KMS-11 (cell line): ENCODE measurements around the gene TSC1.
A peak's percentile ranks its signal among the peaks of the same experiment; 100 is the strongest.

ENCODE experiments used
- H2AFZ ChIP-seq: fragments of 200-600 bp; sonication (generic); 2 replicates; pipeline ENCODE4 v1.6.1; 2016; ENCODE audit warnings: antibody characterized with exemption, mixed run types, low read depth
- H3K27ac ChIP-seq: fragments of 200-600 bp; sonication (generic); 2 replicates; pipeline ENCODE4 v1.6.1; 2016; ENCODE audit warnings: mild to moderate bottlenecking, mixed run types
- H3K27me3 ChIP-seq: fragments of 200-600 bp; sonication (generic); 2 replicates; pipeline ENCODE4 v1.6.1; 2017; ENCODE audit warnings: mild to moderate bottlenecking, low read depth, mixed run types, moderate library complexity; ENCODE audit not compliant: insufficient read depth
- H3K36me3 ChIP-seq: fragments of 200-600 bp; sonication (generic); 2 replicates; pipeline ENCODE4 v1.6.1; 2017; ENCODE audit warnings: mild to moderate bottlenecking, mixed run types; ENCODE audit not compliant: insufficient read depth
- H3K4me1 ChIP-seq: fragments of 200-600 bp; sonication (generic); 2 replicates; pipeline ENCODE4 v1.6.1; 2016; ENCODE audit warnings: mild to moderate bottlenecking, low read depth, mixed run types; ENCODE audit not compliant: poor library complexity, severe bottlenecking
- H3K4me2 ChIP-seq: fragments of 200-600 bp; sonication (generic); 2 replicates; pipeline ENCODE4 v1.7.0; 2016; ENCODE audit warnings: mild to moderate bottlenecking, mixed run types
- H3K4me3 ChIP-seq: fragments of 200-600 bp; sonication (generic); IDR thresholded peaks from 2 replicates; pipeline ENCODE4 v1.6.1; 2017; ENCODE audit warnings: low read depth, low read length, mixed read lengths; ENCODE audit not compliant: insufficient read depth
- H3K79me2 ChIP-seq: fragments of 200-600 bp; sonication (generic); 2 replicates; pipeline ENCODE4 v1.6.1; 2016; ENCODE audit warnings: low read depth, mixed run types; ENCODE audit not compliant: insufficient read depth
- H3K9ac ChIP-seq: fragments of 200-600 bp; sonication (generic); 2 replicates; pipeline ENCODE4 v1.6.1; 2016; ENCODE audit warnings: mild to moderate bottlenecking, mixed run types
- H4K20me1 ChIP-seq: fragments of 200-600 bp; sonication (generic); 2 replicates; pipeline ENCODE4 v1.6.1; 2016; ENCODE audit warnings: mild to moderate bottlenecking, mixed run types; ENCODE audit not compliant: insufficient read depth
- TF ChIP-seq, protein P1 (sequence below): fragments of 200-600 bp; sonication (generic); conservative IDR thresholded peaks from 2 replicates; pipeline ENCODE4 v1.6.1; 2017; ENCODE audit warnings: low read depth, mild to moderate bottlenecking, antibody characterized with exemption, low read length, moderate library complexity, mixed read lengths

The TSC1 gene

DNA sequence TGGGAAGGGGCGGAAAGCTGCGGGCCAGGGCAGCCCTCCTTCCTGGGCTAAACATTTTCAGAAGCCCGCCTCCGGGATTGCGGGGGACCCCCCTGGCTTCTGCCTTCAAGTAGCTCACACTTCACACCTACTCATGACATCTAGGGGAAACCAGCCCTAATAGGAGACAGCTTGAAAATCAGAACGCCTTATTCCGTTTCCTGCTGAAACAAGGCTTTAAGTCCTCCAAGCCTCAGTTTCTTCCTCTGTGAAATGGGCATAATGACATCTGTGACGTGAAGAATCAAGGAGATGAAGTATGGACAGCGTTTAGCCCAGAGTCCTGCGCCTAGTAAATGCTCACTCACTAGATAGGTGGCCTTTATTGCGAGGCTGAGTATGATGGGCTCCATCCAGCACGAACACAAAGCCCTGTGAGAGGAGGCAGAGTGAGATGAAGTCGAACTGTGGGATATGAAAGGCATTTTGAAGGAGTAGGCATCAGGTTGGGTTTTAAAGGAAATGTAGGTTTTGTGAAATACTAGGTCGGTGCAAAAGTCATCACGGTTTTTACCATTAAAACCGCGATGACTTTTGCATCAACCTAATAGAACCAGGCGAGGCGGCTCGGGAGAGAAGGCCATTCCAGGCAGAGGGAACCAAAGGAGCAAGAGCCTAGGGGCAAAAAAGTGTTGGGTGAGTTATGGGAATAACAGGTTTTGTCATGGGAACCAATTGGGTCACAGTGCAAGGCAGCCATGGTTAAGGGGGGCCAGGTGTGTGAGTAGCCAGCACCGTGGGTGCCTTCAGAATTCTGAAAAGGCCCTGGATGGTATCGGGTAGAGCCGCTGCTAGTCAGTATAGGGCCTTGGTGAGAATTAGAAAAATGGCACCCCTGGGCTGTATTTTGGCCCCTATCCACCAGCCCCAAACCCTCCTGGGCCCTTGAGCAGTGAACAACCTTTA lies 1.0 kb upstream of the TSC1 start:
- H3K36me3 ChIP-seq, result no peaks in the 10 kb centered on the region
- TF ChIP-seq, protein P1, sequence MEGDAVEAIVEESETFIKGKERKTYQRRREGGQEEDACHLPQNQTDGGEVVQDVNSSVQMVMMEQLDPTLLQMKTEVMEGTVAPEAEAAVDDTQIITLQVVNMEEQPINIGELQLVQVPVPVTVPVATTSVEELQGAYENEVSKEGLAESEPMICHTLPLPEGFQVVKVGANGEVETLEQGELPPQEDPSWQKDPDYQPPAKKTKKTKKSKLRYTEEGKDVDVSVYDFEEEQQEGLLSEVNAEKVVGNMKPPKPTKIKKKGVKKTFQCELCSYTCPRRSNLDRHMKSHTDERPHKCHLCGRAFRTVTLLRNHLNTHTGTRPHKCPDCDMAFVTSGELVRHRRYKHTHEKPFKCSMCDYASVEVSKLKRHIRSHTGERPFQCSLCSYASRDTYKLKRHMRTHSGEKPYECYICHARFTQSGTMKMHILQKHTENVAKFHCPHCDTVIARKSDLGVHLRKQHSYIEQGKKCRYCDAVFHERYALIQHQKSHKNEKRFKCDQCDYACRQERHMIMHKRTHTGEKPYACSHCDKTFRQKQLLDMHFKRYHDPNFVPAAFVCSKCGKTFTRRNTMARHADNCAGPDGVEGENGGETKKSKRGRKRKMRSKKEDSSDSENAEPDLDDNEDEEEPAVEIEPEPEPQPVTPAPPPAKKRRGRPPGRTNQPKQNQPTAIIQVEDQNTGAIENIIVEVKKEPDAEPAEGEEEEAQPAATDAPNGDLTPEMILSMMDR, result no peak
- no peaks in the 10 kb centered on the region for H3K27me3 ChIP-seq
- peak overlapping the region; percentile 64 for H3K4me2 ChIP-seq
- H3K9ac ChIP-seq, result peak overlapping the region; percentile 89; the same call in 1 of the 2 replicates
- H4K20me1 ChIP-seq, result 0 out of 2 replicates have a peak, but pooled peaks cover 6% of the 10 kb centered on the region
- peak overlapping the region; percentile 83; the same call in 1 of the 2 replicates for H3K27ac ChIP-seq
- peaks cover 30% of the 10 kb centered on the region for H3K4me1 ChIP-seq
- no peak overlapping the region for H3K4me3 ChIP-seq
- peaks cover 38% of the 10 kb centered on the region for H3K79me2 ChIP-seq
- peak overlapping the region; percentile 85 for H2AFZ ChIP-seq

DNA sequence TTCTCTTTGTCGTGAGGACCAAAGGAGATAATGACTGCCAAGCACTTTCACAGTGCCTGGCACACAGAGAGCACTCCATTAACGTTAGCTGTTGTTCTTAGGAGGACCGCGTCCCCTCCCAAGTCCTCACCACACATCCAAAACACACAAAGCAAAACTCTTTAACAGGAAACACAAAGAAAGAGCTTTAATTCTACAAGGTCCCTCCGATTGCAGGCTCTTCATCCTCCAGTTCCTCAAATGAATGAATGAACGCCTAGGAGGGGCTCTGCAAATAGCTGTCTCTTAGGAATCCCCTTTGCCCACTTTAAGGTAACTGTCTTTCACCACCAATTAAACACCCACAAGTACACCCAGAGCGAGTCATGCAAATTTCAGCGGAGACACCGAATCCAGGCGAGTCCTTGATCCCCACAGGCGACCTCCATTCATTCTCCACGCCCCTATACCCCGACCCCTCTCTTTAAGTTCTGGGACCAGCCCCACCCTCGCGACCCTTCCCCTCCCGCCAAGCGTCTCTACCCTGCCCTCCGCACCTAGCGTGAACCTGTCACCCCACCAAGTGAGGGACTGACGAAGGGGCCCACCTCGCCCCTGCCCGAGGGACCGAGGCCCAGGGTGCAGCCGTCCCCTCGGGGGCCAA lies 644 bp downstream of the TSC1 start:
- H2AFZ ChIP-seq, result peak overlapping the region; percentile 85; the same call in 1 of the 2 replicates
- H3K27me3 ChIP-seq, result no peaks in the 10 kb centered on the region
- peaks cover 55% of the 10 kb centered on the region for H3K79me2 ChIP-seq
- no peak overlapping the region for H3K27ac ChIP-seq
- H3K4me1 ChIP-seq, result peaks cover 30% of the 10 kb centered on the region
- H4K20me1 ChIP-seq, result 0 out of 2 replicates have a peak, but pooled peaks cover 6% of the 10 kb centered on the region
- TF ChIP-seq, protein P1, result no peak
- H3K9ac ChIP-seq, result peak overlapping the region; percentile 89; the same call in 1 of the 2 replicates
- H3K4me3 ChIP-seq, result no peak overlapping the region
- H3K36me3 ChIP-seq, result no peaks in the 10 kb centered on the region
- peak overlapping the region; percentile 94 for H3K4me2 ChIP-seq

DNA sequence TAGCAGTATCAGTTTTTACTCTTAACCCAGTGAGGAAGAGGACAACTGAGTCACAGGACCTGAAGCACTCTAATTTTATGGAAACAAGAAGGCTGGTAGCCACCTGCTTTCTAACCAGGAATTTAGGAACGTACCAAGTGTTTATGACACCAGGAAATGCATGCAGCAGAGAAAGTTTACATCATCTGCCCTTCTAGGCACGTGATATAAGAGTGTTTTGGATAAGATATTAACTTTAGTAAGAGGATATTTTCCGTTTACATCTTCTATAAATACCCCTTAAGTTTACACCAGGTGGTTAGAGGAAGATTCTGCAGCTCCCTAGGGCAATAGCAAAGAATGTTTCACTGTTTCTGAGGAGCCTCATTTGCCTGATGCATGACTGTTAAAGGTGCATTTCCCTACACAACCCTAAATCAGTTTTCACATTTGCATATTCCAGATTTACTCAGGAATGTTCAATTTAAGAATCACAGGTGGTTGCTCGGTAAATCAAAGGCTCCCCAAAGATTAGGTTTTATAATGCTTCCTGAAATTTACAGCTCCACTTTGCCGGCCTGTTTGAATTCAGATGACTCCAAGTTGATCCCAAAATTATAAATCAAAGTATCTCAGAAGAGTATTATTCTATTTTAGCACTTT lies 1.8 kb downstream of the TSC1 start:
- Histone ChIP-seq H2AFZ (no peak overlapping the region), H3K27ac (no peak overlapping the region), H3K36me3 (no peaks in the 10 kb centered on the region), H3K4me1 (peaks cover 30% of the 10 kb centered on the region), H4K20me1 (0 out of 2 replicates have a peak, but pooled peaks cover 6% of the 10 kb centered on the region), H3K9ac (no peak overlapping the region), H3K4me2 (peak overlapping the region; percentile 94), H3K79me2 (peaks cover 61% of the 10 kb centered on the region), H3K27me3 (no peaks in the 10 kb centered on the region), H3K4me3 (no peak overlapping the region)
- TF ChIP-seq, protein P1, result no peak

DNA sequence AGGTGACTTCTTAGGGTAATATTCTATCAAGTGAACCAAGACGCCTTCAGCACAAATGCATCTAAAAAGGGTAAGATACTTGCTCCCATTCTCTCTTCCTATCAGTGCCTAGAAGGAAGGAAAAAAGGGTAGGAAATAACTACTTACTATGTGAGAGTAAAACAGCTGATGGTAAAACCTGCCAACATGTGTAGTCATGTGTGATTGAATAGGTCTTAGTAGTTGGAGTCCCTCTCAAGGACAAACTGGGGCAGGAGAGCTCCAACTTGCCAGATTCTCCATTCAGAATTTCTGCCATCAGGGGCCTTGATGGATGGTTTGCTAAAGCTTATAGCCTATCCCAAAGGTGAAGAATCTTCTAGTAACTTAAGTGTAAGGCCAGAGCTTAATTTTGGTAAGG lies 5.2 kb downstream of the TSC1 start:
- Histone ChIP-seq H3K4me3 (no peak overlapping the region), H3K27ac (no peak overlapping the region), H3K4me2 (no peak overlapping the region), H3K79me2 (peaks cover 61% of the 10 kb centered on the region), H3K27me3 (no peaks in the 10 kb centered on the region), H4K20me1 (0 out of 2 replicates have a peak, but pooled peaks cover 6% of the 10 kb centered on the region), H3K36me3 (no peaks in the 10 kb centered on the region), H3K9ac (no peak overlapping the region), H2AFZ (no peak overlapping the region), H3K4me1 (peaks cover 26% of the 10 kb centered on the region)
- TF ChIP-seq, protein P1, result no peak
